Inferior parietal cortex (tissue), 1 donor: ENCODE data around the gene ASB15.
A peak's percentile ranks its signal among the peaks of the same experiment; 100 is the strongest.

ENCODE experiments used
- DNase-seq: peaks from one replicate; pipeline ENCODE4 v3.0.0-alpha.2; 2016; ENCODE audit errors: extremely low spot score

Gene ASB15

DNA sequence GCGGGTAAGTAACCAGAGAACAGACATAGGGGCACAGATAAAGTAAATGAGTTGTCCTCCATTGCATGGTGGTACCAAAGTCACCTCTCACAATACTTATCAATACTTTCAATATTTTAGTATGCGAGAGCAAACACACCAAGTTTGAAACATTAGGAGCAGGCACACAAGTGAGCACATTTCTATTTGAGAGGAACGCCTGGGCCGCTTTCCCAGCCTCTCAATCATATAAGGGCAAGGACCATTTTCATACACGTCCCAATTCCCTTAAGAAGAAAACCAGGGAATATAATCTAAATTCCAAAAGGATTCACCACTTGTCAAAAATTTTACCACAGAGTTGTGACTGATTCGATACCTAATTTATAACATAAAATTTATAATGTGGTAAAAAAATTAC lies 61.6 kb downstream of the ASB15 start:
- no peak for DNase-seq

- no peak for DNase-seq
Observed at GRCh38 chr7:123665157-123665556, 63.5 kb downstream of the ASB15 start.

DNA sequence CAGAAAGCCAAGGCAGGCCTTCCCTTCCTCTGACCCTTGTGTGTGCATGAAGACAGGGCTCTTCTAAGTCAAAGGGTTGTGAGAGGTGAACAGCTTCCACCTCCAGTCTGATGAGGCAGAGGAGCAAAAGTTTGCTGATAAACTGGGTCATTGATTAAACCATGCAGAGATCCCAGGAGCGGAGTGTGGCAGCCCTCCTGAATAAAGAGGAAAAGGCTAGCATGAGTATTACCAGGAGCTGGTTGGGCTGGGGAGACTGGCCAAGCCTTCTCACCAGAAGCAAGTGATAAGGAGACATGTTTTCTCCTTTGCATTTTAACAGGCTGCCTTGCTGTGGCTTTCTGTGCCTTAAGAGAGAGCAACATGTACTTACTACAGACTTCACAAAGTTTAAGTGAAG lies 64.3 kb downstream of the ASB15 start:
- no peak for DNase-seq

DNA sequence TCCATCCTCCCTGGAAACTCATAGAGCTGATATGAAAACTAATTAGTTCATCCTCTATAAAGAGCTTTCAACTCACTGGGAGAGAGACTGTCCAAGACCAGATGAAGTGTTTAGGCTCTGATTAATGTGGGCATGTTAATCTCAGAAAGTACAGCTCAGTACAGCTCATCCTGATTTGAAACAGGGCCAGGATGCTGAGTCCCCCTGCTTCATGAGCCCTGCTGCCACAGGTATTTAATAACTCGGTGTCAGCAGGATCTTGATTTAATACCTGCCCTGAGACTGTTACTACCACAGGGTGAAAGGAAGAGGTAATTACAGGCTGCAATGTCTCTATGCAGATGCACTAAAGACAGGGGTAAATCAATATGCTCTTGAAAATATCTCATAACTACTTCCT lies 64.9 kb downstream of the ASB15 start:
- DNase-seq: no peak

GRCh38 chr7:123669485-123669884 lies 67.9 kb downstream of the ASB15 start:
- DNase-seq: no peak

GRCh38 chr7:123673137-123673732 lies 71.6 kb downstream of the ASB15 start:
- DNase-seq: no peak

DNA sequence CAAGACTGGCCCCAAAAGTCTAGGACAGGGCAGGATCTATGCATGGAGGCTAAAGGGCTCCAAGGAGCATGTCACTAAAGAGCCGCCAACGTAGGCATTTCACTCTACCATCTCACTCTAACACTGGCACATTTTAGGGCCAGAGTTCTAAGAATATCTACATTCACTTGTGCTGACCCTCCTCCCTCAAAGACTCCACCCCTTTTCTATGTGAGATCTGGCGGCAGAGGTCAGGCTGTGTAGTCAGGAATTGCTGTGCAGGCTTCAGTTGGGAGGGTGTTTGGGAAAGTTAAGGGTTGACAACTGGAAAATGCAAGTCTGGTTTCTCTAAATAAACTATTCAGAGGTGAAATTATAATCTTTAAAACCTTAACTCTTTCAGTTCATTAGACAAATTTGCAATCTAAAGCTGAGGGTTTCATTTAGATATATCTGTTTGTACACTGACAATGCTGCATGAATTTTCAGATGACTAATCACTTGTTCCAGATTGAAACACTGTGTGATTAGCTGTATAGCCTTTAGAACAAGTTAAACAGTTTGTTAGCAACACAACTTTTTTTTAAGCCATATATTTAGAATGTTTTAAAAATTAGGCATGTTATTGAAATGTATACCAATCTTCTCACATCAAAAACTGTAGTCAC lies 72.3 kb downstream of the ASB15 start:
- DNase-seq: no peak

- DNase-seq: no peak
Observed at GRCh38 chr7:123674399-123675180, 73.0 kb downstream of the ASB15 start.

GRCh38 chr7:123675181-123675473 lies 73.5 kb downstream of the ASB15 start:
- no peak for DNase-seq

DNA sequence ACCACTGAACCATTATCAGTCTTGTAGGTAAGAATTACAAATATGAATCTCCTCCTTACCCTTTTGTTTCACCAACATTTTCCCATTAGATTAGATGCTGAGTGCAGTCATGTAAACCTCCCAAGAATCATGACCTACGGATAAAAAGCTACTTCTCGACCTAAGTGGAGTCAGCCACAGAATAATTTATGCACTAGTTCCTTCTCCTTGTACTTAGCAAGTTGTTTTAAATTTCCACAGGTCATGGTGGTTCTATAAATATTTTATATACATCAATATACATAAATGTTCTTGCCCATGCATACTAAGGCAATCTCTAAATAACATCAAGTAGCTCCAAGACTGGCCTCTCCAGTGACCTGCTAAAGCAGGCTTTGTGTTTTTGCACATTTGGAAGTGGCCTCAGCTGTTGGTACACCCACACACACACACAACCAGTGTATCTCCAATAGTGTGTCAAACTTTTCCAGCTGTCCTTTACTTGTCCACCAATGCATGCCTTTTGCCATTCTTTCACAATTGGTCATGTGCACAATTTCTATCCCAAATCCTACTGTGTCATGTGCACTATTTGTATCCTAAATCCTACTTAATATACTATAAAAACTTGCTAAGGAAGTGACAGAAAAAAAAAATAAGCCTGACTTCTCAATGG lies 75.6 kb downstream of the ASB15 start:
- no peak for DNase-seq

GRCh38 chr7:123679614-123680013 lies 78.0 kb downstream of the ASB15 start:
- no peak for DNase-seq

- DNase-seq: no peak
Observed at GRCh38 chr7:123680580-123680979, 79.0 kb downstream of the ASB15 start.

- DNase-seq: no peak
Observed at GRCh38 chr7:123681561-123681960, 79.9 kb downstream of the ASB15 start.

DNA sequence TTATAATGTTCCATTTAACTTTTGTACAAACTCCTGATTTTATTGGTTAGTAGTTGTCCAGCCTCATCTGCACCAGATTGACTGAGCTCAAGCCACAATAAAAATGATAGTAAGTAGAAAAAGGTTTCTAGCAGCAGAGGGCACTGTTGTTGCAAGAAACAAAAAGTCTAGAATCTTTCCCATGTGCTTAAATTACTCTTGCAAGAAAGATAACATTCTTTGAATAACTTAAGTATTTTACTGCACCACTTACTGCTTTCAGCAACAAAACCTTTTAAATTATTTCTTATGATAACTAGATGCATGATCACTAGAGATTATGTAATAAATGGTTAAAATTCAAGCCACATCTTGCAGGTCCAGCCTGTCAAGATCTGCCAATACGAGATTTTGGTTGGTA lies 81.1 kb downstream of the ASB15 start:
- DNase-seq: peak; percentile 71

GRCh38 chr7:123687161-123687560 lies 85.5 kb downstream of the ASB15 start:
- no peak for DNase-seq

GRCh38 chr7:123687727-123688126 lies 86.1 kb downstream of the ASB15 start:
- DNase-seq: no peak
